DOHH2 (cell line): Measurements from ENCODE around the gene DNASE1L2.

ENCODE experiments used
- H3F3A ChIP-seq: fragments of 200-600 bp; sonication (generic), shearing (Covaris generic); 2 replicates; pipeline ENCODE4 v1.6.0; 2016; ENCODE audit warnings: antibody characterized with exemption, mild to moderate bottlenecking; ENCODE audit not compliant: control insufficient read depth, insufficient read depth
- H3K27ac ChIP-seq: fragments of 200-600 bp; sonication (generic); 2 replicates; pipeline ENCODE4 v1.5.1; 2014; ENCODE audit warnings: low read depth, mild to moderate bottlenecking, low read length, moderate library complexity
- H3K27me3 ChIP-seq: fragments of 200-600 bp; sonication (generic); 2 replicates; pipeline ENCODE4 v1.6.1; 2014; ENCODE audit warnings: mild to moderate bottlenecking, low read length, mixed read lengths; ENCODE audit not compliant: control insufficient read depth
- H3K36me3 ChIP-seq: fragments of 200-600 bp; sonication (generic); 2 replicates; pipeline ENCODE4 v1.6.1; 2014; ENCODE audit warnings: mild to moderate bottlenecking, low read length, moderate library complexity, mixed read lengths; ENCODE audit not compliant: control insufficient read depth
- H3K4me1 ChIP-seq: fragments of 200-600 bp; sonication (generic); 2 replicates; pipeline ENCODE4 v1.6.1; 2014; ENCODE audit warnings: mild to moderate bottlenecking, low read length, mixed read lengths; ENCODE audit not compliant: control insufficient read depth
- H3K4me2 ChIP-seq: fragments of 200-600 bp; sonication (generic); 2 replicates; pipeline ENCODE4 v1.6.0; 2014; ENCODE audit warnings: mild to moderate bottlenecking, low read length, moderate library complexity
- H3K4me3 ChIP-seq: fragments of 200-600 bp; sonication (generic); 2 replicates; pipeline ENCODE4 v1.5.1; 2014; ENCODE audit warnings: mild to moderate bottlenecking, low read length, mixed read lengths
- H3K79me2 ChIP-seq: fragments of 200-600 bp; sonication (generic); 2 replicates; pipeline ENCODE4 v1.6.1; 2014; ENCODE audit warnings: mild to moderate bottlenecking, low read length, mixed read lengths; ENCODE audit not compliant: control insufficient read depth
- H3K9me2 ChIP-seq: fragments of 200-600 bp; sonication (generic); replicated peaks from 2 replicates; pipeline ENCODE4 v1.6.1; 2014; ENCODE audit warnings: mild to moderate bottlenecking, low read length, mixed read lengths; ENCODE audit not compliant: control insufficient read depth
- H3K9me3 ChIP-seq: fragments of 200-600 bp; sonication (generic); 2 replicates; pipeline ENCODE4 v1.6.1; 2014; ENCODE audit warnings: antibody characterized with exemption, low read length, mixed read lengths; ENCODE audit not compliant: control insufficient read depth, insufficient read depth
- H4K20me1 ChIP-seq: fragments of 200-600 bp; sonication (generic); 2 replicates; pipeline ENCODE4 v1.6.0; 2014; ENCODE audit warnings: low read depth, mild to moderate bottlenecking, antibody characterized with exemption, low read length, moderate library complexity; ENCODE audit not compliant: control insufficient read depth, insufficient read depth
- CTCF ChIP-seq: fragments of 200-600 bp; sonication (generic); IDR thresholded peaks from one replicate; pipeline ENCODE4 v1.5.1; 2014; ENCODE audit warnings: antibody characterized with exemption, mild to moderate bottlenecking, low read depth, low read length; ENCODE audit not compliant: poor library complexity, severe bottlenecking
- EZH2phosphoT487 ChIP-seq: fragments of 200-600 bp; sonication (generic); IDR thresholded peaks from 2 replicates; pipeline ENCODE4 v1.6.1; 2017; ENCODE audit warnings: borderline replicate concordance, mild to moderate bottlenecking, antibody characterized with exemption, low read length, moderate library complexity, mixed read lengths

DNASE1L2 gene

DNA sequence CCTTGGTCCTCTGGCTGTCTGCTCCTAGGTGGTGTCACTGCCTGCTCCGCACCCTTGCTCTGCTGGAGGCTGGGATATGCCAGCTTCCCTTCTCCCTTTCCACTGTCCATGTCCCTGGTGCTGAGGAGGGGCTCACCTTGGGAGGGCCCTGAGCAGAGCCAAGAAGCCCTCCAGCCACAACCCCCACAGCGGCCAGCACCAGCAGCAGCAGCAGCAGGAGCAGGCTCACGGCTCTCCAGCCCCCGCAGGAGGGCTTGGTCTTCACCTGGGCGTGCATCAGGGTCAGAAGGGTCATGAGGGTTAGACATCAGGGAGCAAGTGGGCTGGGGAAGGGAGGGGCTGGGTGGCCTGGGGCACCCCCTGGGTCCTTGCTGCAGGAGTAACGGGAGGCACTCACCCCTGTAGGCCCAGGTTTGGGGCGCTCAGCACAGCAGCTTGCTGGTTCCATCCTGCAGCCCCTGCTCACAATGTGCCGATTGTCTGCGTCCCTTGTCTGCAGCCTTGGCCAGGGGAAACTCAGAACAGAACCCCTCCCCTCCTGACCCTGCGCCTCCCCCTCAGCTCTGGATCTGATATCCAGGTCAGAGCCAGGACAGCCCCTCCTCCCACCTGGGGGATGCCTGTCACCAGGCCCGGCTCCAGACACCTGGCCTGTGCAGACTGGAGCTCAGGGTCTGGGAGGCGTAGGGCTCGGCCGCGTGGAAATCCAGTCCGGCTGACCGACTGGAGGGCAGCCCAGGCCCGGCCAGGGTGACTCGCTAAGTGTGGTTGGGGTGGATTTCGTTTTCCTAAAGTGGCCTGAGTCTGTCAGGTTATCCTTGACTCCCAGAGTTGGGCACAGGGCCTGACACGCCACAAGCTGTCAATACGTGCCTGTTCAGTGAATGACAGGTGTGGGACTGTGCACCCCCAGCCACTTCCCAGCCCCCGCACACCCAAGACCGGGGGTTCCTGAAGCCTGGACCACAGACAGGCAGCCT is 25.6 kb upstream of the DNASE1L2 start, which contains the start of gene BRICD5:
BRICD5 (minus strand) TSS at position 478 of the 980 bp plus-strand sequence; CDS start at position 448, 30 bp downstream.
- peaks cover 59% of the 10 kb centered on the region for H3K79me2 ChIP-seq
- H3K4me3 ChIP-seq: no peak within 1 kb of the TSS
- peaks cover 67% of the 10 kb centered on the region for H3K36me3 ChIP-seq
- no peak for TF ChIP-seq EZH2phosphoT487
- no peak for TF ChIP-seq CTCF
- peak within 1 kb of the TSS; percentile 90; the same call in 1 of the 2 replicates for H3K4me2 ChIP-seq
- no peak within 1 kb of the TSS for H3K27ac ChIP-seq
- no peaks in the 10 kb centered on the region for H3K9me2 ChIP-seq
- peaks cover 9% of the 10 kb centered on the region for H4K20me1 ChIP-seq
- peaks cover 28% of the 10 kb centered on the region for H3K4me1 ChIP-seq
- peaks cover 7% of the 10 kb centered on the region; the same call in 1 of the 2 replicates for H3F3A ChIP-seq
- no peaks in the 10 kb centered on the region for H3K27me3 ChIP-seq
- H3K9me3 ChIP-seq: no peaks in the 10 kb centered on the region

DNA sequence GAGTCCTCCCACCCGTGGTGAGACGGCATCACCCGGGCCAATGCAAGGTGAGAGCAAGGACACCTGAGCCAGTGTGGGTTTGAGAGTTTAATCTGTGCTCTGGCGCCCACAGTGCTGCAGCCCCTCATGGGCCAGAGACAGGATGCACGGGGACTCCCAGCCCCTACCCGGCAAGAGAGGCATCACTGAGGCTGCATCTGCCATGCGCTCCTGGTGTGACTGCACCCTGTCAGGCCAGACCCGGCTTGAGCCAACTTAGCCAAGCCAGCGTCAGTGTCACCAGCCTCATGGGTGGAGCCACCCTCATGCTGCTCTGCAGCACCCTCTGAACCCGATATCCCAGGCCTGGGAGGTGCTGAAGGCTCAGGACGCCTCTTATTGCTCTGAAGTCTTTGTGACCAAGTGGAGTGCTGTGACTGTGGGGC is 24.3 kb upstream of the DNASE1L2 start:
- H3K9me2 ChIP-seq: no peaks in the 10 kb centered on the region
- peaks cover 63% of the 10 kb centered on the region for H3K36me3 ChIP-seq
- no peaks in the 10 kb centered on the region for H3K9me3 ChIP-seq
- H4K20me1 ChIP-seq: peaks cover 9% of the 10 kb centered on the region
- H3K27ac ChIP-seq: no peak overlapping the region
- H3K4me1 ChIP-seq: peaks cover 26% of the 10 kb centered on the region
- peak overlapping the region; percentile 90 for H3K4me2 ChIP-seq
- H3K79me2 ChIP-seq: peaks cover 57% of the 10 kb centered on the region
- TF ChIP-seq EZH2phosphoT487 (no peak), CTCF (no peak)
- no peaks in the 10 kb centered on the region for H3K27me3 ChIP-seq
- peaks cover 7% of the 10 kb centered on the region; the same call in 1 of the 2 replicates for H3F3A ChIP-seq
- H3K4me3 ChIP-seq: peak overlapping the region; percentile 78; the same call in 1 of the 2 replicates

DNA sequence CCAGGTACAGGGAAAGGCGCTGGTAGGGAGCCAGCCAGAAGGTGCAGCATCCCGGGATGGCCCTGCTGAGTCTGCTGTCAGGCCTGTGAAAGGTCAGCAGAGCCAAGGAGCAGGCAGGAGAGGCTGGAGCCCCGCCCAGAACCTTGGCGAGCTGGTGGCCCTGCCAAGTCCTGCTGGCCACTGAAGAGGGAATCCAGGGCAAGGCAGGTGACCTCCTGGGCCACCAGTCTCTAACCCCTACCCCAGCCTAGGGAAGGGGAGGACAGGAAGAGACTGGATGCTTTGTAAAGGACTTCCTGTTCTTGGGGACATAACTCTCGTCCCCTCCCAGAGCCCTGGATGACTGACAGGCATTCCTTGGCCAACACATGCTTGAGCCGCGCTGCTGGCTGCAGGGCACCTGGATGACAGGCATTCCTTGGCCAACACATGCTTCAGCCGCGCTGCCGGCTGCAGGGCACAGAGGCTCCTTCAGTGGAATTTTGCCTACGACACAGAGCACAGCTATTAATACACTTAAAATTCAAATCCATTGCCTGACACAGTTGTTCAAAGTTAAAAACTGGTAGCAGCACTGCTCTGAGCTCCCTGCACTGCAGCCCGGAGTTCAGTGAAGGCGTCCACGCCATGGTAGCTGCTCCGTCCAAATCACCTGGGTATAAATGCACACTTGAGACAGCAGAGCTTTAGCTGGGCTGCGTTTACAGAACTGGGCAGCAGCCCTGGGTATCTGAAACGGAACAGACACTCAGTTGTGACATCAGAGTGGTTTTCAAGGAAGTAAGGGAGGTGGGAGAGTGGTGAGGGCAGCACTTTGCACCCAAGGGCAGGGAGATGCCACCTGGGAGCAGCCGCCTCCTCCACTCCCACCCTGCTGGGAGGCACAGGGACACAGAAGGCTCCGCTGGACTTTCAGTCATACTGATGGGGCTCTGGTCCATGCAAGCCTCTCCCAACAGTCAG is 23.6 kb upstream of the DNASE1L2 start:
- H3K9me3 ChIP-seq: no peaks in the 10 kb centered on the region
- peak overlapping the region; percentile 78 for H3K4me3 ChIP-seq
- H3K27ac ChIP-seq: peak overlapping the region; percentile 34; the same call in 1 of the 2 replicates

More for the DNA sequence above, 23.6 kb upstream of the DNASE1L2 start:
- Histone ChIP-seq H3K27me3 (no peaks in the 10 kb centered on the region), H3K79me2 (peaks cover 50% of the 10 kb centered on the region), H3K36me3 (peaks cover 56% of the 10 kb centered on the region), H3K9me2 (no peaks in the 10 kb centered on the region), H3F3A (peaks cover 7% of the 10 kb centered on the region; the same call in 1 of the 2 replicates), H4K20me1 (peaks cover 9% of the 10 kb centered on the region), H3K4me2 (peak overlapping the region; percentile 90), H3K4me1 (peaks cover 26% of the 10 kb centered on the region)
- TF ChIP-seq EZH2phosphoT487 (no peak), CTCF (no peak)
